ENCODE results near the gene OR4M1.
"Not testable (repeated sequence)": the region's sequence is repeated elsewhere in the genome, so short reads cannot be mapped to it uniquely, and the experiment has no call there.

DNA sequence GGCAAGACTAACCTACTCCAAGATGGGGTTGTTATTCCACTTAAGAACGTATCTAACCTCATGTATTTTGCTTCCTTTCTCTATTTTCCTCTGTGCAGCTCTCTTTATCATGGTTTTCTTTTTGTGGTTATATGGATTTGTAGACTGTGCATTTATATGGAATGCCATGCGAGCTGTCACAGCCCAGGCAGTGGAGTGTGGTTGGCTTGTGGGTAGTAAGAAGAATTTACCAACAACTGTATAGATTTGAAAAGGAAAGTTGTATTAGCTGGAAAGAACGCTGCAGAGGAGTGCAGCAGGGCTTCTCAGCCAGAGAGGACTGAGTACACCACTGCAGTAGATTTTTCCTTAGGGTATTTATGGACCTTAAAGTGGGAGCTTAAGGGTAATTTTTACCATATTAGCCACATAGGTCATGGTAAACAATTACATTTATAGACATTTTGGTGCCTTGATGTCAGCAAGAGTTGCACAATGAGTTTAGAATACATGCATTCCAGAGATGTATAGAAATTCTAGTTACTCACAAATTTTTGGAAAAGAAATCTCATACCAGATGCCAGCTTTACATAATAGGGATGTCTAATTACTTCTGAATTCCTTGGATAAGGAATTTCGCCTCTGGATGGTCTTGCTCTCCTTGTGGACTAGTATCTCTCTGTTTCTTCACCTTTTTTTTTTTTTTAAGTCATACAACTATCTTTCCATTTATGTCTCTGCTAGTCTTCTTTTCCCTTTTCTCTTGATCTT is 40.0 kb downstream of the OR4M1 start:
- not testable (repeated sequence) for TF ChIP-seq POLR2A (IDR thresholded peaks at IDR 0.05; ENCODE audit: low read length); GATA1 (IDR thresholded peaks at IDR 0.05; ENCODE audit: low read depth, low read length)

All from erythroblast (primary cell).